ENCODE measurements around the gene TFPT. TPM values are rescaled to one million over a fixed set of nuclear protein-coding genes. Genes with fewer than 3 reads are reported as not detected.
"Not testable (repeated sequence)": the region's sequence is repeated elsewhere in the genome, so short reads cannot be mapped to it uniquely, and the experiment has no call there.

The TFPT gene
- total and polyA plus RNA-seq, 2 experiments from 2014 or later = 14.7 to 25.9 TPM

DNA sequence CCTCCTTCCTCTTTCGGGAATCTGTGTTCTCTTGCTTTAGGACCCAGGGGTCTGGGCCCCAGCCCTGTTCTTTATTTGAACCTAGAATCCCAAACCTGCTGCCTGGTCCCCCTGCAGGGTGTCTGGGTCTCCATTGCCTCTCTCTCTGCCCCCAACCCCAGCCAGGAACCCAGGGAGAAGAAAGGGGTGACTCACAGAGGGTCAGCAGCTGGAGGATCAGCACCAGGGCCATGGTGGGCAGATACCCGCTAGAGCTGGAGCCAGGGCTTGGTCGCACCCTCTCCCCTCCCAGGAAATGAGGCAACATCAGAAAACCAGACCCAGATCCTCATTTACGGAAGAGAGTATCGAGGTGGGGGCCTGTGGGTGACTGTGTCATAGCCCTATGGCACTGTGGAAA lies 14.9 kb downstream of the TFPT start, which contains the start of gene OSCAR:
OSCAR (minus strand) TSS at position 243 of the 400 bp plus-strand sequence; CDS start at position 232, 11 bp downstream.
- WGBS (ENCODE audit: low lambda C conversion rate, missing lambda C conversion rate) = 65% methylated on average over 5 of the region's 5 CpGs
- no peak within 1 kb of the TSS for H3K27ac ChIP-seq

DNA sequence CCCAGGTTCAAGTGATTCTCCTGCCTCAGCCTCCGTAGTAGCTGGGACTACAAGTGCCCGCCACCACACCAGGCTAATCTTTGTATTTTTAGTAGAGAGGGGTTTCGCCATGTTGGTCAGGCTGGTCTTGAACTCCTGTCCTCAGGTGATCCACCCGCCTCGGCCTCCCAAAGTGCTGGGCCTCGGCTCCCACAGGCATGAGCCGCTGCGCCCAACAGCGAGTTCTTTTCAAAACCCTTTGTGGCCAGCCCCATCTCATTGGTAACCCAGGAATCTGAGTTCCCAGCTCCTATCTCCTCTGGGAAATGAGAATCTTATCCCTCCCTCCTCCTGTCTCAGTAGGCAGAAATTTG lies 15.6 kb downstream of the TFPT start:
- H3K79me2 ChIP-seq = peaks cover 18% of the 10 kb centered on the region
- WGBS (ENCODE audit: low lambda C conversion rate, missing lambda C conversion rate) = 80% methylated on average over 8 of the region's 9 CpGs

More for the DNA sequence above, 14.9 kb downstream of the TFPT start, which contains the start of gene OSCAR:
- TF ChIP-seq EZH2phosphoT487 (IDR thresholded peaks at IDR 0.05; ENCODE audit: low read depth, severe bottlenecking, unreplicated experiment) (no peak), EZH2 (IDR thresholded peaks at IDR 0.05; ENCODE audit: borderline replicate concordance) (no peak)
- TF ChIP-seq, protein P1, sequence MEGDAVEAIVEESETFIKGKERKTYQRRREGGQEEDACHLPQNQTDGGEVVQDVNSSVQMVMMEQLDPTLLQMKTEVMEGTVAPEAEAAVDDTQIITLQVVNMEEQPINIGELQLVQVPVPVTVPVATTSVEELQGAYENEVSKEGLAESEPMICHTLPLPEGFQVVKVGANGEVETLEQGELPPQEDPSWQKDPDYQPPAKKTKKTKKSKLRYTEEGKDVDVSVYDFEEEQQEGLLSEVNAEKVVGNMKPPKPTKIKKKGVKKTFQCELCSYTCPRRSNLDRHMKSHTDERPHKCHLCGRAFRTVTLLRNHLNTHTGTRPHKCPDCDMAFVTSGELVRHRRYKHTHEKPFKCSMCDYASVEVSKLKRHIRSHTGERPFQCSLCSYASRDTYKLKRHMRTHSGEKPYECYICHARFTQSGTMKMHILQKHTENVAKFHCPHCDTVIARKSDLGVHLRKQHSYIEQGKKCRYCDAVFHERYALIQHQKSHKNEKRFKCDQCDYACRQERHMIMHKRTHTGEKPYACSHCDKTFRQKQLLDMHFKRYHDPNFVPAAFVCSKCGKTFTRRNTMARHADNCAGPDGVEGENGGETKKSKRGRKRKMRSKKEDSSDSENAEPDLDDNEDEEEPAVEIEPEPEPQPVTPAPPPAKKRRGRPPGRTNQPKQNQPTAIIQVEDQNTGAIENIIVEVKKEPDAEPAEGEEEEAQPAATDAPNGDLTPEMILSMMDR (IDR thresholded peaks at IDR 0.05; ENCODE audit: poor library complexity) = no peak
- H3K9me3 ChIP-seq (ENCODE audit: low read depth) = no peaks in the 10 kb centered on the region
- no peak within 1 kb of the TSS for H2AFZ ChIP-seq
- H3K9me2 ChIP-seq (replicated peaks; ENCODE audit: insufficient read depth) = no peaks in the 10 kb centered on the region
- peaks cover 21% of the 10 kb centered on the region for H3K79me2 ChIP-seq
- DNase-seq (ENCODE audit: low spot score) = no peak
- H3K36me3 ChIP-seq (replicated peaks; ENCODE audit: insufficient read depth, low read depth) = no peaks in the 10 kb centered on the region
- no peak within 1 kb of the TSS for H3K4me3 ChIP-seq
- no peaks in the 10 kb centered on the region for H4K20me1 ChIP-seq (ENCODE audit: insufficient read depth, poor library complexity, severe bottlenecking)
- peaks cover 7% of the 10 kb centered on the region for H3K27me3 ChIP-seq
- H3K4me1 ChIP-seq (ENCODE audit: insufficient read depth) = peaks cover 12% of the 10 kb centered on the region
- no peak within 1 kb of the TSS for H3K4me2 ChIP-seq

DNA sequence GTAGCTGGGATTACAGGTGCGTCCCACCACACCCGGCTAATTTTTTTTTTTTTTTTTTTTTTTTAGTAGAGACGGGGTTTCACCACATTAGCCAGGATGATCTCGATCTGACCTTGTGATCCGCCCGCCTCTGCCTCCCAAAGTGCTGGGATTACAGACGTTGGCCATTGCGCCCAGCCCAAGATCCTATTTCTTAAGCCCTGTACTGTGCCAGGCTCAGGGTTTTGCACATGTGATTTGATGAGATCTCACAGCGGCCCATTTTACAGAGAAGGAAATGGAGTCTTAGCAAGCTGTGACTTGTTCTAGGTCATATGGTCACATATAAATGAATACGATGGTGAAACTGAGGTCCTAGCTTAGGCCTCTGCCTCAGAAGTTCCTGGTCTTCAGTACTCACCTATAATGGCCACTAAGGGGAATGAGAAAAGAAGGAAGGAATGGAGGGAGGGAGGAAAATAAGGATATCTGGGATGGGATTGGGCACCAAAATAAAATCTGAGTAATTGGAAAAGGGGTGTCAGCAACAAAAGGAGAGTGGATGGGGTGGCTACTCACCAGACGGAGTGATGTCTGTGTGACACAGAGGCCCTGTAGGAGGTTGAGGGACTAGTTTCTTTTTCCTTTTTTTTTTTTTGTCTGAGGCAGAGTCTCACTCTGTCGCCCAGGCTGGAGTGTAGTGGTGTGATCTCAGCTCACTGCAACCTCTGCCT lies 16.1 kb downstream of the TFPT start:
- H2AFZ ChIP-seq = no peak overlapping the region
- peaks cover 14% of the 10 kb centered on the region for H3K27me3 ChIP-seq
- H3K36me3 ChIP-seq (replicated peaks; ENCODE audit: insufficient read depth, low read depth) = no peaks in the 10 kb centered on the region
- H4K20me1 ChIP-seq (ENCODE audit: insufficient read depth, poor library complexity, severe bottlenecking) = no peaks in the 10 kb centered on the region
- no peak overlapping the region for H3K4me2 ChIP-seq
- no peak overlapping the region for H3K4me3 ChIP-seq
- DNase-seq (ENCODE audit: low spot score) = no peak
- H3K9me2 ChIP-seq (replicated peaks; ENCODE audit: insufficient read depth) = no peaks in the 10 kb centered on the region
- H3K4me1 ChIP-seq (ENCODE audit: insufficient read depth) = peaks cover 13% of the 10 kb centered on the region
- no peak overlapping the region for H3K27ac ChIP-seq
- H3K9me3 ChIP-seq (ENCODE audit: low read depth) = no peaks in the 10 kb centered on the region
- TF ChIP-seq EZH2 (IDR thresholded peaks at IDR 0.05; ENCODE audit: borderline replicate concordance) (no peak), EZH2phosphoT487 (IDR thresholded peaks at IDR 0.05; ENCODE audit: low read depth, severe bottlenecking, unreplicated experiment) (no peak)
- TF ChIP-seq, protein P1 (IDR thresholded peaks at IDR 0.05; ENCODE audit: poor library complexity) = no peak
- WGBS (ENCODE audit: low lambda C conversion rate, missing lambda C conversion rate) = 93% methylated on average over 10 of the region's 12 CpGs
- peaks cover 15% of the 10 kb centered on the region for H3K79me2 ChIP-seq

More for the DNA sequence above, 15.6 kb downstream of the TFPT start:
- not testable (repeated sequence) for H4K20me1 ChIP-seq (ENCODE audit: insufficient read depth, poor library complexity, severe bottlenecking); H3K27ac ChIP-seq; H3K9me3 ChIP-seq (ENCODE audit: low read depth); DNase-seq (ENCODE audit: low spot score); H3K9me2 ChIP-seq (replicated peaks; ENCODE audit: insufficient read depth); H3K36me3 ChIP-seq (replicated peaks; ENCODE audit: insufficient read depth, low read depth); H2AFZ ChIP-seq; H3K4me3 ChIP-seq; H3K4me2 ChIP-seq
- H3K4me1 ChIP-seq (ENCODE audit: insufficient read depth) = peaks cover 13% of the 10 kb centered on the region
- peaks cover 10% of the 10 kb centered on the region for H3K27me3 ChIP-seq

DNA sequence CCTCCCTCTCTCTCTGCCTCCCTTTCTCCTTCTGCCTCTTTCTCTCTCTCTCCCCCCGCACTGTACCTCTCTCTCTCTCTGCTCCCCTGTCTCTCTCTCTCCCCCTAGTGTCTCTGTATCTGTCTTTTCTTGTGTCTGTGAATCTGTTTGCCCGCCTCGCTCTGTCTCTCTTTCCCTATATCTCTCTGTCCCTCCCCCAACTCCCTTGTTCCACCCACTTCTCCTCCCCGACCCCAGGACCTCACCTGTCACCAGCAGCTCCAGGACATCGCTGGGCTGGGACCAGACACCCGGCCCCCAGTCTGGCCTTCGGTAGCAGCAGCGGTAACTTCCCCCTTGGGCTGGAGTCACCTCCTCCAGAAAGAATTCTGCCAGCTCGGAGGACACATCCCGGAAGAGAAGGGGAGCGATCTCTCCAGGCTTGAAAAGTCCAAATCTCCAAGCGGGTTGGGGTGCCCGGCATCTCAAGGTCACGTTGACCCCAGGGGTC lies 18.8 kb downstream of the TFPT start:
- H3K36me3 ChIP-seq (replicated peaks; ENCODE audit: insufficient read depth, low read depth) = no peaks in the 10 kb centered on the region
- no peak for TF ChIP-seq EZH2 (IDR thresholded peaks at IDR 0.05; ENCODE audit: borderline replicate concordance)
- TF ChIP-seq, protein P1 (IDR thresholded peaks at IDR 0.05; ENCODE audit: poor library complexity) = peak; percentile 22
- peak overlapping the region; percentile 90 for H3K4me2 ChIP-seq
- no peaks in the 10 kb centered on the region for H4K20me1 ChIP-seq (ENCODE audit: insufficient read depth, poor library complexity, severe bottlenecking)
- H3K27ac ChIP-seq = no peak overlapping the region
- no peaks in the 10 kb centered on the region for H3K79me2 ChIP-seq
- H2AFZ ChIP-seq = peak overlapping the region; percentile 60
- no peak overlapping the region for H3K4me3 ChIP-seq
- peaks cover 10% of the 10 kb centered on the region for H3K4me1 ChIP-seq (ENCODE audit: insufficient read depth)
- DNase-seq (ENCODE audit: low spot score) = no peak
- no peaks in the 10 kb centered on the region for H3K9me3 ChIP-seq (ENCODE audit: low read depth)
- WGBS (ENCODE audit: low lambda C conversion rate, missing lambda C conversion rate) = 14% methylated on average over 11 of the region's 14 CpGs
- no peaks in the 10 kb centered on the region for H3K9me2 ChIP-seq (replicated peaks; ENCODE audit: insufficient read depth)
- H3K27me3 ChIP-seq = peaks cover 16% of the 10 kb centered on the region

Measured in hepatocyte (in vitro differentiated cells).